H1 (cell line): Measurements from ENCODE around the gene NF1. TPM values are rescaled to one million over a fixed set of nuclear protein-coding genes. Genes with fewer than 3 reads are reported as not detected.

Experiments used
- CTCF ChIA-PET: fragments of 300-600 bp; sonication (Branson Sonifier 250); formaldehyde crosslinking; loops from one replicate; lab custom pipeline; 2021; ENCODE audit not compliant: partially characterized antibody; lab: Charles Lee
- POLR2A ChIA-PET: fragments of 300-600 bp; sonication (Branson Sonifier 250); formaldehyde crosslinking; loops from one replicate; lab custom pipeline; 2021; ENCODE audit warnings: inconsistent platforms; ENCODE audit not compliant: partially characterized antibody; lab: Charles Lee
- DNase-seq, 2 experiments: peaks; one replicate each; pipeline versions ENCODE4 v3.0.0 to v3.0.0-alpha.2; 2010 to 2022; ENCODE audit warnings: low spot score in 2 of 2, low read depth in 1 of 2, mixed read lengths in 1 of 2
- FAIRE-seq: peaks from 2 replicates; lab custom pipeline; 2011; peaks lifted over from hg19 to GRCh38; lab: Jason Lieb, UNC
- H2AFZ ChIP-seq: 2 replicates; pipeline ENCODE4 v1.8.1; 2012; ENCODE audit warnings: low read length, inconsistent platforms
- H2AK5ac ChIP-seq: 2 replicates; pipeline ENCODE4 v1.6.1; 2013; ENCODE audit warnings: low read depth, low read length
- H2BK120ac ChIP-seq: replicated peaks from 2 replicates; pipeline ENCODE3; 2013; ENCODE audit warnings: low read depth, low read length, inconsistent platforms
- H2BK12ac ChIP-seq: 2 replicates; pipeline ENCODE4 v1.6.1; 2013; ENCODE audit warnings: low read depth, low read length
- H2BK15ac ChIP-seq: 2 replicates; pipeline ENCODE4 v1.6.1; 2013; ENCODE audit warnings: low read length
- H2BK20ac ChIP-seq: 2 replicates; pipeline ENCODE4 v1.6.1; 2013; ENCODE audit warnings: low read length
- H2BK5ac ChIP-seq: 2 replicates; pipeline ENCODE4 v1.6.1; 2013; ENCODE audit warnings: low read depth, low read length
- H3K14ac ChIP-seq: 2 replicates; pipeline ENCODE4 v1.6.1; 2013; ENCODE audit warnings: inconsistent platforms; ENCODE audit not compliant: insufficient read length
- H3K18ac ChIP-seq: 2 replicates; pipeline ENCODE4 v1.6.1; 2013; ENCODE audit warnings: low read length; ENCODE audit errors: extremely low read depth
- H3K23ac ChIP-seq: 2 replicates; pipeline ENCODE4 v1.6.1; 2013; ENCODE audit warnings: inconsistent platforms; ENCODE audit not compliant: insufficient read length
- H3K23me2 ChIP-seq: 2 replicates; pipeline ENCODE4 v1.6.1; 2013; ENCODE audit warnings: low read depth, low read length
- H3K27ac ChIP-seq: 2 replicates; pipeline ENCODE4 v1.6.1; 2011; ENCODE audit warnings: low read depth, low read length, inconsistent platforms
- H3K27me3 ChIP-seq, 4 experiments: replicated peaks in 1 of 4; 1 replicate in 1 of 4; 2 replicates in 3 of 4; pipeline versions ENCODE4 v1.6.1 to v1.8.1; 2011 to 2013; ENCODE audit warnings: low read length in 3 of 4, mild to moderate bottlenecking in 3 of 4, inconsistent platforms in 2 of 4, mixed read lengths in 2 of 4, moderate library complexity in 1 of 4; ENCODE audit not compliant: control insufficient read depth in 3 of 4, insufficient read depth in 3 of 4; ENCODE audit errors: extremely low read depth in 1 of 4
- H3K36me3 ChIP-seq, 4 experiments: 2 replicates each; pipeline versions ENCODE4 v1.6.1 to v1.8.1; 2011 to 2013; ENCODE audit warnings: mild to moderate bottlenecking in 4 of 4, low read length in 3 of 4, moderate library complexity in 2 of 4, control low read depth in 1 of 4, inconsistent platforms in 1 of 4; ENCODE audit not compliant: insufficient read depth in 4 of 4, control insufficient read depth in 2 of 4
- H3K4ac ChIP-seq: replicated peaks from 2 replicates; pipeline ENCODE3; 2013; ENCODE audit warnings: low read length, low read depth, mixed read lengths, inconsistent platforms; ENCODE audit not compliant: insufficient read length
- H3K4me1 ChIP-seq, 4 experiments: replicated peaks in 1 of 4; 1 replicate in 1 of 4; 2 replicates in 3 of 4; pipeline versions ENCODE4 v1.6.1 to v1.8.1; 2011 to 2013; ENCODE audit warnings: low read length in 3 of 4, inconsistent platforms in 2 of 4, mixed read lengths in 1 of 4; ENCODE audit not compliant: insufficient read depth in 4 of 4, control insufficient read depth in 3 of 4
- H3K4me2 ChIP-seq, 2 experiments: 2 replicates each; pipeline versions ENCODE4 v1.6.1 to v1.8.1; 2011 to 2013; ENCODE audit warnings: low read depth in 2 of 2, low read length in 2 of 2, control low read depth in 1 of 2, inconsistent platforms in 1 of 2, mild to moderate bottlenecking in 1 of 2; ENCODE audit not compliant: insufficient read depth in 1 of 2
- H3K4me3 ChIP-seq, 4 experiments: fragments of 200-600, 300-600 bp in 1 of 4; sonication (generic), shearing (Covaris generic), sonication (Bioruptor Twin) in 1 of 4; 2 replicates each; pipeline versions ENCODE4 v1.5.1 to v1.8.1; 2011 to 2016; ENCODE audit warnings: low read length in 4 of 4, low read depth in 3 of 4, control low read depth in 2 of 4, inconsistent platforms in 2 of 4, mild to moderate bottlenecking in 2 of 4, mixed read lengths in 1 of 4, moderate library complexity in 1 of 4; ENCODE audit not compliant: insufficient read depth in 2 of 4; ENCODE audit errors: extremely low read depth in 1 of 4
- H3K56ac ChIP-seq: replicated peaks from 2 replicates; pipeline ENCODE3; 2013; ENCODE audit warnings: low read depth, mild to moderate bottlenecking, mixed read lengths, low read length, inconsistent platforms; ENCODE audit not compliant: insufficient read length
- H3K79me1 ChIP-seq: 2 replicates; pipeline ENCODE4 v1.6.1; 2013; ENCODE audit warnings: low read depth, low read length, control low read depth
- H3K79me2 ChIP-seq, 2 experiments: 2 replicates each; pipeline versions ENCODE4 v1.6.1 to v1.8.1; 2012 to 2013; ENCODE audit warnings: low read length in 2 of 2, mild to moderate bottlenecking in 2 of 2, inconsistent platforms in 1 of 2; ENCODE audit not compliant: insufficient read depth in 2 of 2, control insufficient read depth in 1 of 2
- H3K9ac ChIP-seq, 4 experiments: replicated peaks in 1 of 4; 1 replicate in 1 of 4; 2 replicates in 3 of 4; pipeline versions ENCODE4 v1.6.1 to v1.8.1; 2011 to 2013; ENCODE audit warnings: low read depth in 3 of 4, low read length in 3 of 4, control low read depth in 2 of 4, mild to moderate bottlenecking in 2 of 4, moderate library complexity in 2 of 4, inconsistent platforms in 1 of 4; ENCODE audit errors: extremely low read depth in 1 of 4
- H3K9me3 ChIP-seq, 2 experiments: 2 replicates each; pipeline versions ENCODE4 v1.6.1 to v1.8.1; 2012 to 2013; ENCODE audit warnings: mild to moderate bottlenecking in 2 of 2, moderate library complexity in 2 of 2, control low read depth in 1 of 2, inconsistent platforms in 1 of 2, low read depth in 1 of 2, low read length in 1 of 2, mixed read lengths in 1 of 2; ENCODE audit not compliant: insufficient read depth in 2 of 2
- H4K20me1 ChIP-seq, 2 experiments: replicated peaks in 1 of 2; 2 replicates each; pipeline versions ENCODE3 to v1.8.1; 2011 to 2013; ENCODE audit warnings: inconsistent platforms in 2 of 2, low read length in 2 of 2, mild to moderate bottlenecking in 1 of 2; ENCODE audit not compliant: insufficient read depth in 2 of 2, control insufficient read depth in 1 of 2
- H4K5ac ChIP-seq: 2 replicates; pipeline ENCODE4 v1.6.1; 2013; ENCODE audit warnings: low read length, low read depth, mixed read lengths, inconsistent platforms; ENCODE audit not compliant: insufficient read length
- H4K8ac ChIP-seq: 2 replicates; pipeline ENCODE4 v1.8.0; 2013; ENCODE audit warnings: mild to moderate bottlenecking, moderate library complexity, low read length, inconsistent platforms; ENCODE audit not compliant: insufficient read depth; ENCODE audit errors: extremely low read depth
- H4K91ac ChIP-seq: replicated peaks from 2 replicates; pipeline ENCODE3; 2013; ENCODE audit warnings: low read length, mixed read lengths, inconsistent platforms; ENCODE audit not compliant: insufficient read length
- GABPA ChIP-seq: IDR thresholded peaks from 2 replicates; pipeline ENCODE4 v1.6.1; 2011; ENCODE audit warnings: mild to moderate bottlenecking, low read length, moderate library complexity, borderline replicate concordance; ENCODE audit not compliant: insufficient read depth
- NANOG ChIP-seq: IDR thresholded peaks from 2 replicates; pipeline ENCODE4 v1.6.1; 2011; ENCODE audit warnings: low read length, low read depth, mild to moderate bottlenecking, inconsistent platforms; ENCODE audit not compliant: insufficient read depth, poor library complexity, severe bottlenecking
- RAD21 ChIP-seq, 2 experiments: IDR thresholded peaks in 1 of 2; conservative IDR thresholded peaks in 1 of 2; 2 replicates each; pipeline ENCODE4 v1.6.1; 2011; ENCODE audit warnings: low read depth in 2 of 2, low read length in 2 of 2, improper control_type of control experiment in 1 of 2, inconsistent platforms in 1 of 2, mild to moderate bottlenecking in 1 of 2, moderate library complexity in 1 of 2
- SP2 ChIP-seq: IDR thresholded peaks from 2 replicates; pipeline ENCODE4 v1.6.1; 2012; ENCODE audit warnings: mild to moderate bottlenecking, low read length, inconsistent platforms
- YY1 ChIP-seq: IDR thresholded peaks from 2 replicates; pipeline ENCODE4 v1.6.1; 2011; ENCODE audit warnings: low read depth, mild to moderate bottlenecking, low read length
- polyA plus RNA-seq, 7 experiments: library from polyadenylated mRNA; depleted of rRNA in 3 of 7; stranded (reverse) in 5 of 7; unstranded in 2 of 7; fragments of >200 nt in 5 of 7; fragments of 200-250 nt in 2 of 7; gene quantifications; 1 replicate in 5 of 7; 2 replicates in 1 of 7; 4 replicates in 1 of 7; pipeline versions ENCODE4 v1.2.1 to v1.2.3, GENCODE V29; 2011 to 2013; ENCODE audit warnings: missing spikeins in 2 of 7, mixed read lengths in 2 of 7
- total RNA-seq: library from RNA; stranded (reverse); fragmentation: NEBNext Ultra II Directional; extraction: Animal tissue kit (Norgen Biotek cat#: 25700); gene quantifications from 2 replicates; pipeline ENCODE4 v1.2.1, GENCODE V29; 2021
- TF ChIP-seq, protein P1 (sequence below): IDR thresholded peaks from 2 replicates; pipeline ENCODE4 v1.6.1; 2011; ENCODE audit warnings: low read length, improper control_type of control experiment
- TF ChIP-seq, protein P2 (sequence below): IDR thresholded peaks from 2 replicates; pipeline ENCODE4 v1.6.1; 2012; ENCODE audit warnings: inconsistent platforms

Gene NF1
- total and polyA plus RNA-seq, 2 of the 8 experiments (the other 6 are each of a cell fraction or from before 2014, with no cell fraction given): 19.3 to 29.6 TPM

DNA sequence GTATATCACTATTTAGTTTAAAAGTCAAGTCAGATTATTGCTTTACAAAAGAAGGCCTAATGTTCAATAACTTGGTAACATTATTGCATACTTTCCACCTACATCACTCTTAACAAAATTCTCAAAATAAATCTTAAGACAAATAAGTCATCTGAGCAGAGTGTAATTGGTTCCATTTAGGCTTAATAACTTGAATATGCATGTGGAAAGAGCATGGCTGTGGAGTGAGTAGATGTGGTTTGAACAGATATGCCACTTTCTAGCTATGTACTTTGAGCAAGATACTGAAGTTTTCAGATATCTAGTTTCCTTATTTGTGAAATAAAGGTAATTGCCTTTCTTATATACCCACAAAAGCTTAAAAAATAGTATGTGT is 233.4 kb downstream of the NF1 start:
- Histone ChIP-seq H3K9me3 (no peaks in the 10 kb centered on the region), H3K27ac (no peak overlapping the region), H4K91ac (no peak overlapping the region), H3K79me2 (no peaks in the 10 kb centered on the region), H3K4me3 (no peak overlapping the region), H4K20me1 (no peaks in the 10 kb centered on the region), H2BK12ac (no peak overlapping the region), H3K79me1 (no peaks in the 10 kb centered on the region), H2AFZ (no peak overlapping the region), H3K23ac (no peak overlapping the region), H2AK5ac (no peak overlapping the region), H4K5ac (no peak overlapping the region), H3K23me2 (no peaks in the 10 kb centered on the region), H3K14ac (no peak overlapping the region), H3K18ac (no peak overlapping the region), H3K4ac (no peak overlapping the region), H2BK5ac (no peak overlapping the region), H3K4me2 (no peak overlapping the region), H4K8ac (no peak overlapping the region), H3K9ac (no peak overlapping the region), H3K56ac (no peak overlapping the region), H2BK120ac (no peak overlapping the region), H3K4me1 (no peaks in the 10 kb centered on the region), H3K27me3 (no peaks in the 10 kb centered on the region), H3K36me3 (peaks cover 2 to 10% (median 3%) of the 10 kb centered on the region in 4 experiments; a peak in 4 of 8 replicates), H2BK15ac (no peak overlapping the region), H2BK20ac (no peak overlapping the region)
- CTCF ChIA-PET: interaction anchor here (0.9 kb wide), 1 partner anchor 62 kb away, joined by 4 read pairs; no protein-coding TSS in a partner anchor
- FAIRE-seq (no peak), DNase-seq (no peak)
- POLR2A ChIA-PET: no interaction called here
- TF ChIP-seq YY1 (no peak), NANOG (no peak), GABPA (no peak), RAD21 (IDR thresholded peaks at IDR 0.05 in 1 of 2, conservative IDR thresholded peaks at IDR 0.05 in 1 of 2; ENCODE audit: low read depth in 2 of 2, low read length in 2 of 2) (no peak), SP2 (no peak)
- TF ChIP-seq, protein P1, sequence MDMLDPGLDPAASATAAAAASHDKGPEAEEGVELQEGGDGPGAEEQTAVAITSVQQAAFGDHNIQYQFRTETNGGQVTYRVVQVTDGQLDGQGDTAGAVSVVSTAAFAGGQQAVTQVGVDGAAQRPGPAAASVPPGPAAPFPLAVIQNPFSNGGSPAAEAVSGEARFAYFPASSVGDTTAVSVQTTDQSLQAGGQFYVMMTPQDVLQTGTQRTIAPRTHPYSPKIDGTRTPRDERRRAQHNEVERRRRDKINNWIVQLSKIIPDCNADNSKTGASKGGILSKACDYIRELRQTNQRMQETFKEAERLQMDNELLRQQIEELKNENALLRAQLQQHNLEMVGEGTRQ: no peak
- TF ChIP-seq, protein P2, sequence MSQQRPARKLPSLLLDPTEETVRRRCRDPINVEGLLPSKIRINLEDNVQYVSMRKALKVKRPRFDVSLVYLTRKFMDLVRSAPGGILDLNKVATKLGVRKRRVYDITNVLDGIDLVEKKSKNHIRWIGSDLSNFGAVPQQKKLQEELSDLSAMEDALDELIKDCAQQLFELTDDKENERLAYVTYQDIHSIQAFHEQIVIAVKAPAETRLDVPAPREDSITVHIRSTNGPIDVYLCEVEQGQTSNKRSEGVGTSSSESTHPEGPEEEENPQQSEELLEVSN: no peak
